Uterus (tissue), 2 donors: ENCODE results near the gene RFX4.

Experiments used
- CTCF ChIP-seq, 4 experiments: fragments of 200-600 bp in 2 of 4; fragments of 450-650 bp in 2 of 4; sonication (generic) in 2 of 4; IDR thresholded peaks; one replicate each; pipeline ENCODE4 v1.5.1; 2016 to 2019; ENCODE audit warnings: antibody characterized with exemption in 4 of 4, mild to moderate bottlenecking in 2 of 4, moderate library complexity in 1 of 4
- POLR2A ChIP-seq, 2 donors: fragments of 450-650 bp; IDR thresholded peaks; one replicate each; pipeline ENCODE4 v1.6.1; 2016; ENCODE audit warnings: antibody characterized with exemption in 2 of 2, mild to moderate bottlenecking in 1 of 2, moderate library complexity in 1 of 2

- TF ChIP-seq CTCF (IDR thresholded peaks at IDR 0.05) (no peak), POLR2A (IDR thresholded peaks at IDR 0.05) (no peak)
Observed at GRCh38 chr12:106767954-106768822, 185.4 kb downstream of the RFX4 start.
